ENCODE results near the gene TSEN2. TPM values are rescaled to one million over a fixed set of nuclear protein-coding genes. Genes with fewer than 3 reads are reported as not detected.

Gene TSEN2
- total and polyA plus RNA-seq, 2 of the 4 experiments (the other 2 are of a cell fraction) = 9.5 to 14.2 TPM

GRCh38 chr3:12465151-12465835, 19.0 kb upstream of the TSEN2 start:
- no peak overlapping the region for H2AK5ac ChIP-seq (ENCODE audit: low read depth, low read length)
- no peak overlapping the region for H2BK20ac ChIP-seq (ENCODE audit: low read depth, low read length)
- no peaks in the 10 kb centered on the region for H3K9me1 ChIP-seq (ENCODE audit: insufficient read depth, low read length)
- H4K5ac ChIP-seq (ENCODE audit: low read depth, low read length) = no peak overlapping the region
- H4K20me1 ChIP-seq (ENCODE audit: insufficient read depth, low read length) = no peaks in the 10 kb centered on the region
- dilution Hi-C loops (cut with HindIII; ENCODE audit: low sequenced_read_pairs, unreplicated experiment) (no loop called here), intact Hi-C loops (cut with micrococcal nuclease) (no loop called here), in situ Hi-C loops (cut with MboI; ENCODE audit: low sequenced_read_pairs) (no loop called here)
- ATAC-seq (ENCODE audit: low read depth) (no peak), DNase-seq (no peak)
- no peaks in the 10 kb centered on the region for H3K4me1 ChIP-seq (ENCODE audit: control insufficient read depth, insufficient read depth, low read length)
- H3K4me3 ChIP-seq (ENCODE audit: insufficient read depth, low read depth, low read length) = no peak overlapping the region
- H3K9me3 ChIP-seq (ENCODE audit: control insufficient read depth, insufficient read depth, low read length) = no peaks in the 10 kb centered on the region
- no peak overlapping the region for H3K4ac ChIP-seq (ENCODE audit: low read depth, low read length)
- no peak overlapping the region for H2AK9ac ChIP-seq (replicated peaks; ENCODE audit: low read depth, low read length, poor library complexity)
- H3K79me1 ChIP-seq (ENCODE audit: low read depth in 1 of 2, low read length in 2 of 2) = no peaks in the 10 kb centered on the region
- CTCF ChIA-PET = no interaction called here
- H3K4me2 ChIP-seq (ENCODE audit: low read depth, low read length) = no peak overlapping the region
- H3K14ac ChIP-seq (replicated peaks; ENCODE audit: low read depth, low read length) = no peak overlapping the region
- BruUV-seq (replicated peaks) = no TSS peak
- no peak for TF ChIP-seq RAD21 (IDR thresholded peaks at IDR 0.05; ENCODE audit: low read length)
- TF ChIP-seq MXI1 (IDR thresholded peaks at IDR 0.05; ENCODE audit: borderline replicate concordance, low read depth, low read length) = no peak
- no peak for TF ChIP-seq BHLHE40 (IDR thresholded peaks at IDR 0.05; ENCODE audit: low read depth, low read length)
- no peak for TF ChIP-seq ELK1 (IDR thresholded peaks at IDR 0.05; ENCODE audit: borderline replicate concordance, low read depth, low read length)
- TF ChIP-seq POLR2A (IDR thresholded peaks at IDR 0.05; ENCODE audit: low read depth, low read length) = no peak
- TF ChIP-seq MAZ (IDR thresholded peaks at IDR 0.05; ENCODE audit: borderline replicate concordance, low read depth, low read length) = no peak
- no peak for TF ChIP-seq CEBPB (IDR thresholded peaks at IDR 0.05; ENCODE audit: low read depth, low read length)
- TF ChIP-seq NFE2L2 (IDR thresholded peaks at IDR 0.05; ENCODE audit: low read depth, low read length) = no peak
- TF ChIP-seq USF2 (IDR thresholded peaks at IDR 0.05; ENCODE audit: low read depth, low read length) = no peak
- TF ChIP-seq RFX5 (IDR thresholded peaks at IDR 0.05; ENCODE audit: low read depth, low read length) = no peak
- no peak for TF ChIP-seq SMC3 (IDR thresholded peaks at IDR 0.05; ENCODE audit: low read depth, low read length)
- no peak for TF ChIP-seq CHD1 (IDR thresholded peaks at IDR 0.05; ENCODE audit: low read depth, low read length)
- TF ChIP-seq, protein P1, sequence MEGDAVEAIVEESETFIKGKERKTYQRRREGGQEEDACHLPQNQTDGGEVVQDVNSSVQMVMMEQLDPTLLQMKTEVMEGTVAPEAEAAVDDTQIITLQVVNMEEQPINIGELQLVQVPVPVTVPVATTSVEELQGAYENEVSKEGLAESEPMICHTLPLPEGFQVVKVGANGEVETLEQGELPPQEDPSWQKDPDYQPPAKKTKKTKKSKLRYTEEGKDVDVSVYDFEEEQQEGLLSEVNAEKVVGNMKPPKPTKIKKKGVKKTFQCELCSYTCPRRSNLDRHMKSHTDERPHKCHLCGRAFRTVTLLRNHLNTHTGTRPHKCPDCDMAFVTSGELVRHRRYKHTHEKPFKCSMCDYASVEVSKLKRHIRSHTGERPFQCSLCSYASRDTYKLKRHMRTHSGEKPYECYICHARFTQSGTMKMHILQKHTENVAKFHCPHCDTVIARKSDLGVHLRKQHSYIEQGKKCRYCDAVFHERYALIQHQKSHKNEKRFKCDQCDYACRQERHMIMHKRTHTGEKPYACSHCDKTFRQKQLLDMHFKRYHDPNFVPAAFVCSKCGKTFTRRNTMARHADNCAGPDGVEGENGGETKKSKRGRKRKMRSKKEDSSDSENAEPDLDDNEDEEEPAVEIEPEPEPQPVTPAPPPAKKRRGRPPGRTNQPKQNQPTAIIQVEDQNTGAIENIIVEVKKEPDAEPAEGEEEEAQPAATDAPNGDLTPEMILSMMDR (conservative IDR thresholded peaks at IDR 0.05; ENCODE audit: low read depth, low read length) = no peak
- TF ChIP-seq MAFK (IDR thresholded peaks at IDR 0.05; ENCODE audit: low read depth, low read length) = no peak
- H3K56ac ChIP-seq (ENCODE audit: extremely low read depth, insufficient read depth, low read length) = no peak overlapping the region; the same call in 1 of the 2 replicates
- H2BK5ac ChIP-seq (ENCODE audit: low read depth, low read length, poor library complexity, severe bottlenecking) = no peak overlapping the region
- no peak overlapping the region for H2BK15ac ChIP-seq (ENCODE audit: low read depth, low read length)
- POLR2A ChIA-PET (ENCODE audit: unreplicated experiment) = no interaction called here
- H3K9ac ChIP-seq (ENCODE audit: low read depth, low read length) = no peak overlapping the region
- 95% methylated on average over 3 of the region's 18 CpGs; no CpG with 5 or more reads in 1 of the 2 experiments for WGBS, 2 experiments (ENCODE audit: extremely low coverage in 2 of 2, insufficient read length in 1 of 2)
- H3K23ac ChIP-seq (ENCODE audit: low read depth, low read length) = no peak overlapping the region
- no peak overlapping the region for H2BK120ac ChIP-seq (ENCODE audit: low read depth, low read length)
- no peak overlapping the region for H2AFZ ChIP-seq (replicated peaks; ENCODE audit: low read length, poor library complexity)
- H4K8ac ChIP-seq (ENCODE audit: low read depth in 2 of 2, low read length in 2 of 2) = no peak overlapping the region
- H3K27ac ChIP-seq (ENCODE audit: insufficient read depth, low read length) = no peak overlapping the region
- H4K91ac ChIP-seq (ENCODE audit: insufficient read depth, low read depth, low read length) = no peak overlapping the region
- no peaks in the 10 kb centered on the region for H3K36me3 ChIP-seq (ENCODE audit: control insufficient read depth, insufficient read depth, low read length)
- H3K27me3 ChIP-seq (ENCODE audit: control insufficient read depth, insufficient read depth, low read length) = peaks cover 1% of the 10 kb centered on the region; the same call in 1 of the 2 replicates
- H3K18ac ChIP-seq (ENCODE audit: low read depth, low read length) = no peak overlapping the region

Data from IMR-90 (cell line).